Bronchial epithelial cell (primary cell): ENCODE data around the gene RAB43. TPM values are rescaled to one million over a fixed set of nuclear protein-coding genes. Genes with fewer than 3 reads are reported as not detected.

ENCODE experiments used
- DNase-seq: peaks from one replicate; pipeline ENCODE4 v3.0.0-alpha.2; 2010; ENCODE audit warnings: low read depth
- FAIRE-seq: peaks from 2 replicates; lab custom pipeline; 2011; peaks lifted over from hg19 to GRCh38; lab: Jason Lieb, UNC
- H3K27me3 ChIP-seq: 2 replicates; pipeline ENCODE4 v1.5.1; 2011; ENCODE audit warnings: low read length; ENCODE audit not compliant: control insufficient read depth, insufficient read depth
- H3K36me3 ChIP-seq: 2 replicates; pipeline ENCODE4 v1.5.1; 2011; ENCODE audit warnings: low read length; ENCODE audit not compliant: control insufficient read depth, insufficient read depth
- H3K4me3 ChIP-seq: 2 replicates; pipeline ENCODE4 v1.5.1; 2011; ENCODE audit warnings: mild to moderate bottlenecking, low read depth, low read length, control low read depth
- CTCF ChIP-seq: IDR thresholded peaks from 2 replicates; pipeline ENCODE4 v1.5.1; 2011; ENCODE audit warnings: mild to moderate bottlenecking, moderate library complexity, low read length, control low read depth, inconsistent platforms; ENCODE audit not compliant: insufficient read depth, severe bottlenecking
- total RNA-seq: library from RNA; depleted of rRNA; stranded (reverse); fragments of >200 nt; gene quantifications from 2 replicates; pipeline ENCODE4 v1.2.1, GENCODE V29; 2014

The RAB43 gene
- total RNA-seq, 1 donor from 2014 or later, result 15.0 TPM

DNA sequence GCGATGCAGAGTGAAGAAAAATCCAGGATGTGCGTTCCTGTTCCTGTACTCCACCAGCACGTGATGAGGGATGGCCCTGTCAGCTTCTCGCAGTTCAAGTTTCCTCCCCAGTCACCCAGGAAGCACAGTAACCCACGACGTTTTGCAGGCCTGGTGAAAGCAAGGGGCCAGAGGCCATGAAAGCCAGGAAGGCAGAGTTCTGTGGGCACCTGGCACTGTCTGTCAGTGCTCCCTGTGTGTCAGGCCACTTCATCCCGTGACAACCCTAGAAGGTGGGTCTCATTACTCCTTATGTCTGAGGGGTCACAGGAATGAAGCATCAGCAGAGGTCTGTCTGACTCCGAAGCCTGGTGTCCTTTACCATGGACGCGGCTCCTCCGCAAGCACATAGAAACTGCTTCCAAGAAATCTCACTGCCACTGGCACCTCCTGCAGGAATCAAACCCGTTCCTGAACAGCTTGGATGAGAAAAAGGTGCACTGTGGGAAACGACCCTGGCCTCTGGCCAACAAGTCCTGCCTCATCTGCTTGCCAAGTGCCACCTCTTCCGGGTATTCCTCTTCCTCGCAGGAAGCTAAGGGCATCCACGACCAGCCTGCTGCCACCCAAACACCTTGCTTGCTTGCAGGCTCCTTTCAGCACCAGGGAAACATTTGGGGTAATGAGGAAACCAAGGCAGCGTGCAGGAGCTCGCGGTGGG is 14.6 kb downstream of the RAB43 start:
- DNase-seq, result no peak
- no peaks in the 10 kb centered on the region for H3K27me3 ChIP-seq
- no peak for TF ChIP-seq CTCF
- no peak overlapping the region for H3K4me3 ChIP-seq
- H3K36me3 ChIP-seq, result peaks cover 1% of the 10 kb centered on the region
- FAIRE-seq, result peak; percentile 55

DNA sequence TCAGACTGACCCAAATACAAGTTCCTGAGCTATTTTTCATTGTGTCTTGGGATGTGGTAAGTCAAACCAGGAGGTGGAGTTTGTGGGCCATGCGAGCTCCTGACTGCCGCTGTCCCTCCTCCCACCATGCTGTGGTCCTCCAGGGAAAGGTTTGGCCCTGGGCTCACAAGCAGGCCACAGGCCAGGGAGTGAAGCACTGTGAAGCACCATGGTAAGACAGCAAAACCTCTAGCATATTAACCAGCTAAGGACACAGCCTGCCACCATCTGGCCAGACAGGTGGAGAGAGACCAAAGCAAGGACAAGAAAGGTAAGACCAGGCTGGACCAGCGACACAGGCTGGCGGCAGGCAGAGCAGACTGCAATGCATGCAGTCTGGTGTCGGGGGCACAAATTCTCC is 15.3 kb downstream of the RAB43 start:
- DNase-seq (no peak), FAIRE-seq (peak; percentile 87)
- peaks cover 2% of the 10 kb centered on the region for H3K36me3 ChIP-seq
- H3K4me3 ChIP-seq, result no peak overlapping the region
- no peaks in the 10 kb centered on the region for H3K27me3 ChIP-seq
- TF ChIP-seq CTCF, result no peak

DNA sequence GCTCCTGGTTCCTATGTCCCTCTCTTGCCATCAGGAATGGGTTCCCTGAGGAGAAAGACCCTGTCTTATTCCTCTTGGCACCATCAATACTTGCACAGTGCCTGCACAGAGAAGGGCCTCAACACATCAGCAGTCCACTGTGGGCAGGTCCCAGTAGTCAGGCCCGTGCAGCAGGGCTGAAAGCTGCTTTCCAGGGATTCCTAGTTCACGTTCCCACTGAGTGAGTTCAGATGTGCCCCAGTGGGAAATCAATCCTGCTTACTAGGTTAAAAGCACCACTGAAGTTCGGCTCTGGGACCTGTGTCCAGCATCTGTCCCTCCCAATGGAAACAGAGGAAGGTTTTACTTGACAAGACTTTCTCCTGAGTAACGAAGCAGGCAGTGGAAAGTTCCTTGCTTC is 15.7 kb downstream of the RAB43 start:
- H3K4me3 ChIP-seq, result no peak overlapping the region
- TF ChIP-seq CTCF, result no peak
- DNase-seq (no peak), FAIRE-seq (no peak)
- H3K27me3 ChIP-seq, result no peaks in the 10 kb centered on the region
- peaks cover 2% of the 10 kb centered on the region for H3K36me3 ChIP-seq

DNA sequence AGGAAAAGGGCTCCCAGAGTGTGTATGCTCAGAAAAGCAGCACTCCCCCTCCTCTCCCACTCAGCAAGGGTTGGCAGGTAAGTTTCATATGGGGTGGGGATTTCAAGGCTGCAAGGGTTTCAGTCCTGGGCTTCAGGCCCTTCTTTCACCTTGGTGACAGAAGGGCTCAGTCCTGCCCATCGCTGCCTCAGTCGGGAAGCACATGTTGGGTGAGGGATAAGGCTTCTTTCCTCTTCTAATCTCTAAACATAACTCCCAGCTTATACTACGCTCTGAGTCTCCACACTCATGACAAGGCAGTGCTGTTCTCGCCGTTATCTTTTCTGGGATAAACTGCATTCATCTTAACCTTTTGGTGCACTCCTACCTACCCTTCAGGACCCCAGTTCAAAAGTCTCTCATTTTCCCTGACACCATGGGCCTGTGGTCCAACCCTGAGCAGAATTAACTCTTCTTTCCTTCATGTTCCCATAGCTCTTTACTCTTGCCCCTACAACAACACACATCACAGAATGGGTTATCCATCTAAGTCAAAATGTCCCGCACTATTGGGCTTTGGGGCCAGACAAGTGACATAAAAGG is 17.0 kb downstream of the RAB43 start:
- peaks cover 2% of the 10 kb centered on the region for H3K36me3 ChIP-seq
- H3K4me3 ChIP-seq, result no peak overlapping the region
- TF ChIP-seq CTCF, result no peak
- FAIRE-seq (no peak), DNase-seq (no peak)
- no peaks in the 10 kb centered on the region for H3K27me3 ChIP-seq

- Histone ChIP-seq H3K4me3 (no peak overlapping the region), H3K27me3 (no peaks in the 10 kb centered on the region)
- FAIRE-seq, result no peak
These were observed 17.6 kb downstream of the RAB43 start for GRCh38 chr3:129104051-129104450.

More at GRCh38 chr3:129104051-129104450, 17.6 kb downstream of the RAB43 start:
- peaks cover 2% of the 10 kb centered on the region for H3K36me3 ChIP-seq
- DNase-seq, result no peak
- TF ChIP-seq CTCF, result no peak
